GM23338 (cell line): Measurements from ENCODE around the gene PHACTR1. TPM values are rescaled to one million over a fixed set of nuclear protein-coding genes. Genes with fewer than 3 reads are reported as not detected.

ENCODE experiments used
- ATAC-seq: fragments of 200-7000 bp; cut with Tn5 transposase; 3 replicates; pipeline ENCODE4 v1.9.1; 2020
- DNase-seq: peaks from one replicate; pipeline ENCODE4 v3.0.0-alpha.2; 2015; ENCODE audit warnings: low spot score
- H2AFZ ChIP-seq: fragments of 200-600 bp; sonication (generic); 2 replicates; pipeline ENCODE4 v1.8.0; 2016; ENCODE audit warnings: antibody characterized with exemption, mild to moderate bottlenecking, moderate library complexity
- H3F3A ChIP-seq: fragments of 200-600 bp; sonication (generic); replicated peaks from 2 replicates; pipeline ENCODE4 v1.8.0; 2017; ENCODE audit warnings: antibody characterized with exemption, mixed run types, low read depth
- H3K27ac ChIP-seq: fragments of 200-600 bp; sonication (generic); 2 replicates; pipeline ENCODE4 v1.6.1; 2016; ENCODE audit warnings: low read depth
- H3K27me3 ChIP-seq: fragments of 200-600 bp; sonication (generic); 2 replicates; pipeline ENCODE4 v1.8.0; 2016; ENCODE audit warnings: mild to moderate bottlenecking, mixed run types, moderate library complexity; ENCODE audit not compliant: insufficient read depth
- H3K36me3 ChIP-seq: fragments of 200-600 bp; sonication (generic); 2 replicates; pipeline ENCODE4 v1.8.0; 2016; ENCODE audit warnings: mild to moderate bottlenecking; ENCODE audit not compliant: insufficient read depth
- H3K4me1 ChIP-seq: fragments of 200-600 bp; sonication (generic); 2 replicates; pipeline ENCODE4 v1.8.0; 2016; ENCODE audit warnings: mild to moderate bottlenecking, moderate library complexity; ENCODE audit not compliant: insufficient read depth
- H3K4me2 ChIP-seq: fragments of 200-600 bp; sonication (generic); 2 replicates; pipeline ENCODE4 v1.7.1; 2017; ENCODE audit warnings: mixed run types
- H3K4me3 ChIP-seq: fragments of 200-600 bp; sonication (generic); 2 replicates; pipeline ENCODE4 v1.6.1; 2016; ENCODE audit warnings: mixed run types
- H3K79me2 ChIP-seq: fragments of 200-600 bp; sonication (generic); replicated peaks from 2 replicates; pipeline ENCODE4 v1.8.0; 2017; ENCODE audit warnings: mild to moderate bottlenecking; ENCODE audit not compliant: insufficient read depth
- H3K9me2 ChIP-seq: fragments of 200-600 bp; sonication (generic); 2 replicates; pipeline ENCODE4 v1.8.0; 2017; ENCODE audit not compliant: insufficient read depth
- H4K20me1 ChIP-seq: fragments of 200-600 bp; sonication (generic); replicated peaks from 2 replicates; pipeline ENCODE4 v1.8.0; 2017; ENCODE audit warnings: mild to moderate bottlenecking; ENCODE audit not compliant: insufficient read depth
- H3K27ac Mint-ChIP-seq: 2 replicates; pipeline ENCODE4 v1.8.0; 2020; ENCODE audit warnings: inconsistent platforms, mild to moderate bottlenecking, moderate library complexity, mixed read lengths
- H3K27me3 Mint-ChIP-seq: 3 replicates; pipeline ENCODE4 v1.8.0; 2022; ENCODE audit warnings: low read depth, mild to moderate bottlenecking, moderate library complexity, mixed read lengths, inconsistent platforms; ENCODE audit not compliant: insufficient read depth, poor library complexity
- H3K36me3 Mint-ChIP-seq: 3 replicates; pipeline ENCODE4 v1.8.0; 2021; ENCODE audit warnings: low read depth, mild to moderate bottlenecking, inconsistent platforms, moderate library complexity, mixed read lengths
- H3K4me1 Mint-ChIP-seq: 3 replicates; pipeline ENCODE4 v1.8.0; 2020; ENCODE audit warnings: mild to moderate bottlenecking, inconsistent platforms, mixed read lengths
- H3K4me3 Mint-ChIP-seq: 3 replicates; pipeline ENCODE4 v1.8.0; 2021; ENCODE audit warnings: moderate library complexity, mild to moderate bottlenecking, inconsistent platforms, mixed read lengths
- H3K9me3 Mint-ChIP-seq: 3 replicates; pipeline ENCODE4 v1.8.0; 2020; ENCODE audit warnings: moderate library complexity, mild to moderate bottlenecking, inconsistent platforms, mixed read lengths
- CREB1 ChIP-seq: fragments of 250-450 bp; sonication (Bioruptor Pico); IDR thresholded peaks from 2 replicates; pipeline ENCODE4 v1.5.0; 2020; ENCODE audit warnings: low read depth, mild to moderate bottlenecking, moderate library complexity
- EZH2 ChIP-seq: fragments of 200-600 bp; sonication (generic); IDR thresholded peaks from one replicate; pipeline ENCODE4 v1.8.0; 2017; ENCODE audit warnings: antibody characterized with exemption, mild to moderate bottlenecking, low read depth; ENCODE audit not compliant: unreplicated experiment
- POLR2AphosphoS5 ChIP-seq: IDR thresholded peaks from 2 replicates; pipeline ENCODE4 v1.6.1; 2016; ENCODE audit warnings: antibody characterized with exemption, low read depth
- STAT1 ChIP-seq: IDR thresholded peaks from one replicate; pipeline ENCODE4 v1.6.1; 2016; ENCODE audit warnings: antibody characterized with exemption; ENCODE audit not compliant: unreplicated experiment
- ZNF114 ChIP-seq: fragments of 250-450 bp; sonication (Bioruptor Pico); IDR thresholded peaks from 2 replicates; pipeline ENCODE4 v1.5.0; 2020; ENCODE audit warnings: mild to moderate bottlenecking, moderate library complexity
- ZNF331 ChIP-seq: fragments of 250-450 bp; sonication (Bioruptor Pico); IDR thresholded peaks from 2 replicates; pipeline ENCODE4 v1.5.0; 2020; ENCODE audit warnings: low read depth, mild to moderate bottlenecking, moderate library complexity
- polyA plus RNA-seq: library from polyadenylated mRNA; unstranded; fragments of >200 nt; fragmentation: Nextera tagmentation; extraction: Ambion mirVana; gene quantifications from 2 replicates; pipeline ENCODE4 v1.2.1, GENCODE V29; 2016
- total RNA-seq: library from RNA; depleted of rRNA; stranded (reverse); fragments of >200 nt; shearing (Covaris generic); gene quantifications from 2 replicates; pipeline ENCODE4 v1.2.3, GENCODE V29; 2014
- TF ChIP-seq, protein P1 (sequence below): IDR thresholded peaks from one replicate; pipeline ENCODE4 v1.6.1; 2018; ENCODE audit warnings: antibody characterized with exemption; ENCODE audit not compliant: unreplicated experiment
- TF ChIP-seq, protein P2 (sequence below), 2 experiments: fragments of 200-600 bp in 1 of 2; sonication (generic) in 1 of 2; conservative IDR thresholded peaks; 2 replicates each; pipeline versions ENCODE4 v1.5.1 to v1.6.1; 2016 to 2017; ENCODE audit warnings: antibody characterized with exemption in 2 of 2, low read depth in 2 of 2, mild to moderate bottlenecking in 2 of 2, moderate library complexity in 1 of 2
- TF ChIP-seq, protein P3 (sequence below): IDR thresholded peaks from 2 replicates; pipeline ENCODE4 v1.6.1; 2016; ENCODE audit warnings: antibody characterized with exemption

Gene PHACTR1
- total and polyA plus RNA-seq, 2 experiments from 2014 or later, result 5.9 to 19.3 TPM

DNA sequence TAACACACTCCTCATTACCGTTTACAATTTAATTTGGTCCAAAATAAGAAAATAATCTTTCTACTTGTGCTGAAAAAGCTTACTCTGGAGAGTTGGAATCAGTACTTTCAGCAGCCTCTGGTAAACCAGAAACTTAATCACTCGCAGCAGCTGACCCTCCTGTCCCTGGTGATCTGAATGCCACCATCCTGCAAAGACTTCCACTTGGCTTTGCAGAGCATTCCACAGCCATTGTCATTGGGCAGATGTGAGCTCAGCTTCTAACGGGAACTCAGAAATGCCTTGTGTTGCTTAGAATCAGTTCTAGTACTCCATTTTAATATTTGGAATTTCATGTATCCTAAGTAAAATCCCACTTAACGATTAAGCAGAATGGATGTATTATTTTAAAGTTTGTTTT is 59.7 kb downstream of the PHACTR1 start (continued):
- TF ChIP-seq, protein P1, sequence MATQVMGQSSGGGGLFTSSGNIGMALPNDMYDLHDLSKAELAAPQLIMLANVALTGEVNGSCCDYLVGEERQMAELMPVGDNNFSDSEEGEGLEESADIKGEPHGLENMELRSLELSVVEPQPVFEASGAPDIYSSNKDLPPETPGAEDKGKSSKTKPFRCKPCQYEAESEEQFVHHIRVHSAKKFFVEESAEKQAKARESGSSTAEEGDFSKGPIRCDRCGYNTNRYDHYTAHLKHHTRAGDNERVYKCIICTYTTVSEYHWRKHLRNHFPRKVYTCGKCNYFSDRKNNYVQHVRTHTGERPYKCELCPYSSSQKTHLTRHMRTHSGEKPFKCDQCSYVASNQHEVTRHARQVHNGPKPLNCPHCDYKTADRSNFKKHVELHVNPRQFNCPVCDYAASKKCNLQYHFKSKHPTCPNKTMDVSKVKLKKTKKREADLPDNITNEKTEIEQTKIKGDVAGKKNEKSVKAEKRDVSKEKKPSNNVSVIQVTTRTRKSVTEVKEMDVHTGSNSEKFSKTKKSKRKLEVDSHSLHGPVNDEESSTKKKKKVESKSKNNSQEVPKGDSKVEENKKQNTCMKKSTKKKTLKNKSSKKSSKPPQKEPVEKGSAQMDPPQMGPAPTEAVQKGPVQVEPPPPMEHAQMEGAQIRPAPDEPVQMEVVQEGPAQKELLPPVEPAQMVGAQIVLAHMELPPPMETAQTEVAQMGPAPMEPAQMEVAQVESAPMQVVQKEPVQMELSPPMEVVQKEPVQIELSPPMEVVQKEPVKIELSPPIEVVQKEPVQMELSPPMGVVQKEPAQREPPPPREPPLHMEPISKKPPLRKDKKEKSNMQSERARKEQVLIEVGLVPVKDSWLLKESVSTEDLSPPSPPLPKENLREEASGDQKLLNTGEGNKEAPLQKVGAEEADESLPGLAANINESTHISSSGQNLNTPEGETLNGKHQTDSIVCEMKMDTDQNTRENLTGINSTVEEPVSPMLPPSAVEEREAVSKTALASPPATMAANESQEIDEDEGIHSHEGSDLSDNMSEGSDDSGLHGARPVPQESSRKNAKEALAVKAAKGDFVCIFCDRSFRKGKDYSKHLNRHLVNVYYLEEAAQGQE, result no peak
- TF ChIP-seq, protein P2, sequence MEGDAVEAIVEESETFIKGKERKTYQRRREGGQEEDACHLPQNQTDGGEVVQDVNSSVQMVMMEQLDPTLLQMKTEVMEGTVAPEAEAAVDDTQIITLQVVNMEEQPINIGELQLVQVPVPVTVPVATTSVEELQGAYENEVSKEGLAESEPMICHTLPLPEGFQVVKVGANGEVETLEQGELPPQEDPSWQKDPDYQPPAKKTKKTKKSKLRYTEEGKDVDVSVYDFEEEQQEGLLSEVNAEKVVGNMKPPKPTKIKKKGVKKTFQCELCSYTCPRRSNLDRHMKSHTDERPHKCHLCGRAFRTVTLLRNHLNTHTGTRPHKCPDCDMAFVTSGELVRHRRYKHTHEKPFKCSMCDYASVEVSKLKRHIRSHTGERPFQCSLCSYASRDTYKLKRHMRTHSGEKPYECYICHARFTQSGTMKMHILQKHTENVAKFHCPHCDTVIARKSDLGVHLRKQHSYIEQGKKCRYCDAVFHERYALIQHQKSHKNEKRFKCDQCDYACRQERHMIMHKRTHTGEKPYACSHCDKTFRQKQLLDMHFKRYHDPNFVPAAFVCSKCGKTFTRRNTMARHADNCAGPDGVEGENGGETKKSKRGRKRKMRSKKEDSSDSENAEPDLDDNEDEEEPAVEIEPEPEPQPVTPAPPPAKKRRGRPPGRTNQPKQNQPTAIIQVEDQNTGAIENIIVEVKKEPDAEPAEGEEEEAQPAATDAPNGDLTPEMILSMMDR (conservative IDR thresholded peaks at IDR 0.05; ENCODE audit: low read depth in 2 of 2), result no peak
- TF ChIP-seq ZNF114 (CRISPR knock-in tag), result no peak
- TF ChIP-seq ZNF331 (CRISPR knock-in tag), result no peak
- no peak for TF ChIP-seq EZH2
- TF ChIP-seq CREB1, result no peak

DNA sequence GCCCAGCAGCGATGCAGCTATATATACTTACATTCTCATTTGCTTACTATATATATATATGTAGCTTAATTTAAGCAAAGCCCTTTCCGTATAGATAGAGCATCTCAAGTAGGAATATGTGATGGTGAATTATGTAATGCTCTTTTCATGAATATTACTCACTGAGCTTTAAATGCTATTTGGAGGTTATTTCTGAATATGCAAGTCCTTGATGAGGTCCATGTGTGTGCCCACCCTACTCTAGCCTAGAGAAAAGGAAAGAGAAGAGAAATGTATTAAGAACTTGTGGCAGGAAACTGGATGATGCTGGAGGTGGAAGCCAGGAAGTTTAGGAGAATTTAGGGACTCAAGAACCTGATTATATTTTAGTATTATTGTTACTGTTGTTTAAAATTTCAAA is 63.2 kb downstream of the PHACTR1 start:
- Histone ChIP-seq H3K27me3 (no peaks in the 10 kb centered on the region), H4K20me1 (no peaks in the 10 kb centered on the region), H3K36me3 (no peaks in the 10 kb centered on the region), H3K9me2 (no peaks in the 10 kb centered on the region), H3K4me1 (peaks cover 11% of the 10 kb centered on the region; the same call in 1 of the 2 replicates), H3K27ac (no peak overlapping the region), H3K4me3 (no peak overlapping the region), H3K4me2 (no peak overlapping the region), H3F3A (no peaks in the 10 kb centered on the region), H3K79me2 (no peaks in the 10 kb centered on the region), H2AFZ (no peak overlapping the region)
- no peaks in the 10 kb centered on the region for H3K36me3 Mint-ChIP-seq
- H3K4me1 Mint-ChIP-seq, result peaks cover 18% of the 10 kb centered on the region
- ATAC-seq (no peak), DNase-seq (no peak)
- H3K9me3 Mint-ChIP-seq, result no peaks in the 10 kb centered on the region
- no peak overlapping the region for H3K27ac Mint-ChIP-seq
- H3K4me3 Mint-ChIP-seq, result no peak overlapping the region
- H3K27me3 Mint-ChIP-seq, result peaks cover 4% of the 10 kb centered on the region
- TF ChIP-seq ZNF331 (CRISPR knock-in tag), result no peak
- TF ChIP-seq STAT1, result no peak
- no peak for TF ChIP-seq EZH2
- no peak for TF ChIP-seq POLR2AphosphoS5
- TF ChIP-seq, protein P3, sequence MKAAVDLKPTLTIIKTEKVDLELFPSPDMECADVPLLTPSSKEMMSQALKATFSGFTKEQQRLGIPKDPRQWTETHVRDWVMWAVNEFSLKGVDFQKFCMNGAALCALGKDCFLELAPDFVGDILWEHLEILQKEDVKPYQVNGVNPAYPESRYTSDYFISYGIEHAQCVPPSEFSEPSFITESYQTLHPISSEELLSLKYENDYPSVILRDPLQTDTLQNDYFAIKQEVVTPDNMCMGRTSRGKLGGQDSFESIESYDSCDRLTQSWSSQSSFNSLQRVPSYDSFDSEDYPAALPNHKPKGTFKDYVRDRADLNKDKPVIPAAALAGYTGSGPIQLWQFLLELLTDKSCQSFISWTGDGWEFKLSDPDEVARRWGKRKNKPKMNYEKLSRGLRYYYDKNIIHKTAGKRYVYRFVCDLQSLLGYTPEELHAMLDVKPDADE, result no peak
- no peak for TF ChIP-seq CREB1
- no peak for TF ChIP-seq ZNF114 (CRISPR knock-in tag)
- TF ChIP-seq, protein P1, result no peak
